ENCODE measurements around the gene ABCC2.

ABCC2 gene

GRCh38 chr10:99769706-99770105 is 12.7 kb upstream of the ABCC2 start:
- TF ChIP-seq POLR2AphosphoS5 (IDR thresholded peaks at IDR 0.05; ENCODE audit: low read depth, low read length) = no peak
- no peak for TF ChIP-seq POLR2A (IDR thresholded peaks at IDR 0.05; ENCODE audit: low read depth, low read length)
- TF ChIP-seq PAX5 (IDR thresholded peaks at IDR 0.05; ENCODE audit: insufficient read depth, low read length, severe bottlenecking) = no peak
- TF ChIP-seq SPI1 (IDR thresholded peaks at IDR 0.05; ENCODE audit: low read depth, low read length) = no peak
- TF ChIP-seq TAF1 (IDR thresholded peaks at IDR 0.05; ENCODE audit: low read depth, low read length) = no peak
- no peak for TF ChIP-seq POU2F2 (IDR thresholded peaks at IDR 0.05; ENCODE audit: low read depth, low read length)
- FAIRE-seq (no peak), DNase-seq (ENCODE audit: insufficient read length, low spot score) (no peak)

GRCh38 chr10:99770408-99771045 is 11.9 kb upstream of the ABCC2 start:
- no peak for DNase-seq (ENCODE audit: insufficient read length, low spot score)
- FAIRE-seq = no peak
- TF ChIP-seq PAX5 (IDR thresholded peaks at IDR 0.05; ENCODE audit: insufficient read depth, low read length, severe bottlenecking) (no peak), TAF1 (IDR thresholded peaks at IDR 0.05; ENCODE audit: low read depth, low read length) (no peak), POLR2AphosphoS5 (IDR thresholded peaks at IDR 0.05; ENCODE audit: low read depth, low read length) (no peak), SPI1 (IDR thresholded peaks at IDR 0.05; ENCODE audit: low read depth, low read length) (no peak), POU2F2 (IDR thresholded peaks at IDR 0.05; ENCODE audit: low read depth, low read length) (no peak), POLR2A (IDR thresholded peaks at IDR 0.05; ENCODE audit: low read depth, low read length) (no peak)

GRCh38 chr10:99775850-99776249 is 6.6 kb upstream of the ABCC2 start:
- FAIRE-seq (peak; percentile 9), DNase-seq (ENCODE audit: insufficient read length, low spot score) (no peak)
- TF ChIP-seq POU2F2 (IDR thresholded peaks at IDR 0.05; ENCODE audit: low read depth, low read length) (no peak), TAF1 (IDR thresholded peaks at IDR 0.05; ENCODE audit: low read depth, low read length) (no peak), SPI1 (IDR thresholded peaks at IDR 0.05; ENCODE audit: low read depth, low read length) (no peak), POLR2A (IDR thresholded peaks at IDR 0.05; ENCODE audit: low read depth, low read length) (no peak), POLR2AphosphoS5 (IDR thresholded peaks at IDR 0.05; ENCODE audit: low read depth, low read length) (no peak), PAX5 (IDR thresholded peaks at IDR 0.05; ENCODE audit: insufficient read depth, low read length, severe bottlenecking) (no peak)

GRCh38 chr10:99777918-99778714 is 4.3 kb upstream of the ABCC2 start:
- FAIRE-seq (no peak), DNase-seq (ENCODE audit: insufficient read length, low spot score) (no peak)
- TF ChIP-seq SPI1 (IDR thresholded peaks at IDR 0.05; ENCODE audit: low read depth, low read length) = no peak
- TF ChIP-seq POU2F2 (IDR thresholded peaks at IDR 0.05; ENCODE audit: low read depth, low read length) = no peak
- no peak for TF ChIP-seq POLR2AphosphoS5 (IDR thresholded peaks at IDR 0.05; ENCODE audit: low read depth, low read length)
- TF ChIP-seq TAF1 (IDR thresholded peaks at IDR 0.05; ENCODE audit: low read depth, low read length) = no peak
- no peak for TF ChIP-seq PAX5 (IDR thresholded peaks at IDR 0.05; ENCODE audit: insufficient read depth, low read length, severe bottlenecking)
- no peak for TF ChIP-seq POLR2A (IDR thresholded peaks at IDR 0.05; ENCODE audit: low read depth, low read length)

GRCh38 chr10:99779335-99779734 is 3.1 kb upstream of the ABCC2 start:
- no peak for FAIRE-seq
- TF ChIP-seq TAF1 (IDR thresholded peaks at IDR 0.05; ENCODE audit: low read depth, low read length) (no peak), POU2F2 (IDR thresholded peaks at IDR 0.05; ENCODE audit: low read depth, low read length) (no peak), POLR2AphosphoS5 (IDR thresholded peaks at IDR 0.05; ENCODE audit: low read depth, low read length) (no peak), SPI1 (IDR thresholded peaks at IDR 0.05; ENCODE audit: low read depth, low read length) (no peak)
- no peak for DNase-seq (ENCODE audit: insufficient read length, low spot score)

- TF ChIP-seq POLR2AphosphoS5 (IDR thresholded peaks at IDR 0.05; ENCODE audit: low read depth, low read length) = no peak
- DNase-seq (ENCODE audit: insufficient read length, low spot score) = no peak
- FAIRE-seq = no peak
Measured at GRCh38 chr10:99781734-99782429, 558 bp upstream of the ABCC2 start.

- no peak for FAIRE-seq
- TF ChIP-seq PAX5 (IDR thresholded peaks at IDR 0.05; ENCODE audit: insufficient read depth, low read length, severe bottlenecking) = no peak
- TF ChIP-seq POLR2AphosphoS5 (IDR thresholded peaks at IDR 0.05; ENCODE audit: low read depth, low read length) = no peak
- no peak for TF ChIP-seq POLR2A (IDR thresholded peaks at IDR 0.05; ENCODE audit: low read depth, low read length)
- TF ChIP-seq TAF1 (IDR thresholded peaks at IDR 0.05; ENCODE audit: low read depth, low read length) = no peak
- no peak for TF ChIP-seq SPI1 (IDR thresholded peaks at IDR 0.05; ENCODE audit: low read depth, low read length)
- no peak for TF ChIP-seq POU2F2 (IDR thresholded peaks at IDR 0.05; ENCODE audit: low read depth, low read length)
- no peak for DNase-seq (ENCODE audit: insufficient read length, low spot score)
Measured at GRCh38 chr10:99784016-99784726, 1.7 kb downstream of the ABCC2 start.

GRCh38 chr10:99784727-99785441 is 2.4 kb downstream of the ABCC2 start:
- TF ChIP-seq POLR2AphosphoS5 (IDR thresholded peaks at IDR 0.05; ENCODE audit: low read depth, low read length) (no peak), PAX5 (IDR thresholded peaks at IDR 0.05; ENCODE audit: insufficient read depth, low read length, severe bottlenecking) (no peak), SPI1 (IDR thresholded peaks at IDR 0.05; ENCODE audit: low read depth, low read length) (no peak), POLR2A (IDR thresholded peaks at IDR 0.05; ENCODE audit: low read depth, low read length) (no peak), POU2F2 (IDR thresholded peaks at IDR 0.05; ENCODE audit: low read depth, low read length) (no peak), TAF1 (IDR thresholded peaks at IDR 0.05; ENCODE audit: low read depth, low read length) (no peak)
- DNase-seq (ENCODE audit: insufficient read length, low spot score) = no peak
- no peak for FAIRE-seq

Data from GM12891 (cell line).